GM23338 (cell line): ENCODE measurements around the gene WWOX.

Source experiments
- CREB1 ChIP-seq: fragments of 250-450 bp; sonication (Bioruptor Pico); IDR thresholded peaks from 2 replicates; pipeline ENCODE4 v1.5.0; 2020; ENCODE audit warnings: low read depth, mild to moderate bottlenecking, moderate library complexity
- EZH2 ChIP-seq: fragments of 200-600 bp; sonication (generic); IDR thresholded peaks from one replicate; pipeline ENCODE4 v1.8.0; 2017; ENCODE audit warnings: antibody characterized with exemption, mild to moderate bottlenecking, low read depth; ENCODE audit not compliant: unreplicated experiment
- EZH2phosphoT487 ChIP-seq: fragments of 200-600 bp; sonication (generic); IDR thresholded peaks from one replicate; pipeline ENCODE4 v1.8.1; 2018; ENCODE audit warnings: antibody characterized with exemption; ENCODE audit not compliant: unreplicated experiment
- NANOG ChIP-seq: IDR thresholded peaks from 2 replicates; pipeline ENCODE4 v1.6.1; 2016; ENCODE audit warnings: antibody characterized with exemption, borderline replicate concordance
- POLR2AphosphoS5 ChIP-seq: IDR thresholded peaks from 2 replicates; pipeline ENCODE4 v1.6.1; 2016; ENCODE audit warnings: antibody characterized with exemption, low read depth
- ZNF114 ChIP-seq: fragments of 250-450 bp; sonication (Bioruptor Pico); IDR thresholded peaks from 2 replicates; pipeline ENCODE4 v1.5.0; 2020; ENCODE audit warnings: mild to moderate bottlenecking, moderate library complexity
- ZNF331 ChIP-seq: fragments of 250-450 bp; sonication (Bioruptor Pico); IDR thresholded peaks from 2 replicates; pipeline ENCODE4 v1.5.0; 2020; ENCODE audit warnings: low read depth, mild to moderate bottlenecking, moderate library complexity
- TF ChIP-seq, protein P1 (sequence below), 2 experiments: fragments of 200-600 bp in 1 of 2; sonication (generic) in 1 of 2; conservative IDR thresholded peaks; 2 replicates each; pipeline versions ENCODE4 v1.5.1 to v1.6.1; 2016 to 2017; ENCODE audit warnings: antibody characterized with exemption in 2 of 2, low read depth in 2 of 2, mild to moderate bottlenecking in 2 of 2, moderate library complexity in 1 of 2

DNA sequence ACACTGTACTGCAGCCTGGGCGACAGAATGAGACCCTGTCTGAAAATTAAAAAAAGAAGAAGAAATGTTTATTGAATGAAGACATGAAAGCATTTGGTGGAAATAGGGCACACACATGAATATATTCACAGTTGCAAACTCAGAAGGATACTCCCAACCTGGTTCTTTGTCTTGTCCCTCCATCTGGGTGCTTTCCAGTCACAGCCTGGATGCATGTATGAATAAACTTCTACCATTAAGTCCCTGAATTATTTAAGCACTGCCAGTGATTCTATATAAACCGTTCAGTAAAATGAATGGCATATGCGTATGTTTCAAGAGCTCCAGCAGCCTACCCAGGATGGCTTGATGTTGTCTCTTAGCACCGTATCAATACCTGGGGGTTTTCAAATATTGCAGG lies 591.1 kb downstream of the WWOX start:
- TF ChIP-seq NANOG = no peak
- TF ChIP-seq, protein P1, sequence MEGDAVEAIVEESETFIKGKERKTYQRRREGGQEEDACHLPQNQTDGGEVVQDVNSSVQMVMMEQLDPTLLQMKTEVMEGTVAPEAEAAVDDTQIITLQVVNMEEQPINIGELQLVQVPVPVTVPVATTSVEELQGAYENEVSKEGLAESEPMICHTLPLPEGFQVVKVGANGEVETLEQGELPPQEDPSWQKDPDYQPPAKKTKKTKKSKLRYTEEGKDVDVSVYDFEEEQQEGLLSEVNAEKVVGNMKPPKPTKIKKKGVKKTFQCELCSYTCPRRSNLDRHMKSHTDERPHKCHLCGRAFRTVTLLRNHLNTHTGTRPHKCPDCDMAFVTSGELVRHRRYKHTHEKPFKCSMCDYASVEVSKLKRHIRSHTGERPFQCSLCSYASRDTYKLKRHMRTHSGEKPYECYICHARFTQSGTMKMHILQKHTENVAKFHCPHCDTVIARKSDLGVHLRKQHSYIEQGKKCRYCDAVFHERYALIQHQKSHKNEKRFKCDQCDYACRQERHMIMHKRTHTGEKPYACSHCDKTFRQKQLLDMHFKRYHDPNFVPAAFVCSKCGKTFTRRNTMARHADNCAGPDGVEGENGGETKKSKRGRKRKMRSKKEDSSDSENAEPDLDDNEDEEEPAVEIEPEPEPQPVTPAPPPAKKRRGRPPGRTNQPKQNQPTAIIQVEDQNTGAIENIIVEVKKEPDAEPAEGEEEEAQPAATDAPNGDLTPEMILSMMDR (conservative IDR thresholded peaks at IDR 0.05; ENCODE audit: low read depth in 2 of 2) = no peak
- no peak for TF ChIP-seq EZH2
- TF ChIP-seq ZNF114 (CRISPR knock-in tag) = no peak
- TF ChIP-seq CREB1 = no peak
- TF ChIP-seq POLR2AphosphoS5 = no peak
- TF ChIP-seq ZNF331 (CRISPR knock-in tag) = no peak
- no peak for TF ChIP-seq EZH2phosphoT487
